K562 (cell line): ENCODE results near the gene CAMP. TPM values are rescaled to one million over a fixed set of nuclear protein-coding genes. Genes with fewer than 3 reads are reported as not detected.

Source experiments
- ATAC-seq: fragments of 200-7000 bp; cut with Tn5 transposase; 3 replicates; pipeline ENCODE4 v1.9.1; 2020; ENCODE audit warnings: moderate library complexity
- BruUV-seq: library from RNA; stranded (reverse); fragments of 400-500 nt; replicated peaks from 2 replicates; lab custom pipeline; 2021; lab: Mats Ljungman, UMichigan
- CTCF ChIA-PET: fragments of 300-600 bp; formaldehyde crosslinking; extraction: SDS; loops from one replicate; lab custom pipeline; 2021; ENCODE audit warnings: low intra/inter-chr PET ratio; lab: Yijun Ruan, JAX
- POLR2A ChIA-PET: fragments of 300-600, 350-650 bp; sonication (Branson Sonifier 250); formaldehyde crosslinking; extraction: SDS; loops from one replicate; lab custom pipeline; 2021; ENCODE audit warnings: antibody characterized with exemption, inconsistent platforms; lab: Yijun Ruan, JAX
- DNase-seq, 4 experiments: peaks; one replicate each; pipeline versions ENCODE4 v3.0.0 to v3.0.0-alpha.2; 2011 to 2018; ENCODE audit warnings: low spot score in 3 of 4, mixed read lengths in 3 of 4; ENCODE audit errors: extremely low read depth in 1 of 4
- FAIRE-seq: peaks from 2 replicates; lab custom pipeline; 2011; peaks lifted over from hg19 to GRCh38; lab: Jason Lieb, UNC
- H2AFZ ChIP-seq: 2 replicates; pipeline ENCODE4 v1.6.0; 2011; ENCODE audit warnings: low read depth, low read length, control low read depth, inconsistent platforms
- H3K27ac ChIP-seq: fragments of 200-600 bp; 3 replicates; pipeline ENCODE4 v1.8.0; 2011; ENCODE audit warnings: low read depth, mild to moderate bottlenecking, control low read depth, inconsistent platforms, low read length, moderate library complexity, mixed read lengths; ENCODE audit errors: extremely low read depth
- H3K27me3 ChIP-seq, 2 experiments: fragments of 300-600 bp in 1 of 2; 2 replicates in 1 of 2; 3 replicates in 1 of 2; pipeline versions ENCODE4 v1.6.0 to v1.8.0; 2011; ENCODE audit warnings: inconsistent platforms in 2 of 2, low read length in 2 of 2, mild to moderate bottlenecking in 1 of 2, mixed read lengths in 1 of 2, moderate library complexity in 1 of 2; ENCODE audit not compliant: control insufficient read depth in 2 of 2, insufficient read depth in 2 of 2
- H3K36me3 ChIP-seq: fragments of 300-600 bp; 3 replicates; pipeline ENCODE4 v1.8.0; 2011; ENCODE audit warnings: mild to moderate bottlenecking, low read length, inconsistent platforms; ENCODE audit not compliant: control insufficient read depth, insufficient read depth
- H3K4me1 ChIP-seq, 2 experiments: fragments of 200-600 bp in 1 of 2; replicated peaks in 1 of 2; 2 replicates in 1 of 2; 3 replicates in 1 of 2; pipeline versions ENCODE4 v1.5.1 to v1.8.0; 2011; ENCODE audit warnings: inconsistent platforms in 2 of 2, low read length in 2 of 2, mild to moderate bottlenecking in 1 of 2, mixed read lengths in 1 of 2, moderate library complexity in 1 of 2; ENCODE audit not compliant: control insufficient read depth in 2 of 2, insufficient read depth in 2 of 2
- H3K4me2 ChIP-seq: 2 replicates; pipeline ENCODE4 v1.6.1; 2011; ENCODE audit warnings: low read length, control low read depth, inconsistent platforms, mixed read lengths; ENCODE audit not compliant: insufficient read depth
- H3K4me3 ChIP-seq: fragments of 200-600 bp; sonication (generic), shearing (Covaris generic); 2 replicates; pipeline ENCODE4 v1.5.1; 2016; ENCODE audit warnings: control low read depth, inconsistent platforms
- H3K79me2 ChIP-seq: fragments of 200-600 bp; 3 replicates; pipeline ENCODE4 v1.8.0; 2011; ENCODE audit warnings: low read length, inconsistent platforms; ENCODE audit not compliant: control insufficient read depth, insufficient read depth
- H3K9ac ChIP-seq, 2 experiments: 2 replicates each; pipeline versions ENCODE4 v1.6.0 to v1.6.1; 2011; ENCODE audit warnings: low read depth in 2 of 2, low read length in 2 of 2, control low read depth in 1 of 2, inconsistent platforms in 1 of 2, mild to moderate bottlenecking in 1 of 2, mixed read lengths in 1 of 2; ENCODE audit not compliant: insufficient read depth in 1 of 2
- H3K9me1 ChIP-seq: one replicate; pipeline ENCODE4 v1.6.0; 2011; ENCODE audit warnings: inconsistent platforms, mild to moderate bottlenecking, low read length, moderate library complexity; ENCODE audit not compliant: control insufficient read depth, insufficient read depth
- H3K9me3 ChIP-seq: replicated peaks from 2 replicates; pipeline ENCODE4 v1.5.1; 2011; ENCODE audit warnings: low read depth, low read length, inconsistent platforms; ENCODE audit not compliant: control insufficient read depth, insufficient read depth
- H4K20me1 ChIP-seq: replicated peaks from 2 replicates; pipeline ENCODE4 v1.6.1; 2011; ENCODE audit warnings: low read length, inconsistent platforms, mixed read lengths; ENCODE audit not compliant: control insufficient read depth, insufficient read depth
- CBFB ChIP-seq: sonication (generic); formaldehyde crosslinking; IDR thresholded peaks from 2 replicates; pipeline ENCODE4 v1.4.0; 2020; ENCODE audit warnings: mild to moderate bottlenecking, missing genetic modification reagents
- HNRNPLL ChIP-seq: fragments of 200-400 bp; formaldehyde crosslinking; IDR thresholded peaks from 2 replicates; pipeline ENCODE4 v1.6.1; 2017; ENCODE audit warnings: low read length, low read depth, mild to moderate bottlenecking; ENCODE audit not compliant: poor library complexity, severe bottlenecking
- JUND ChIP-seq, 2 experiments: IDR thresholded peaks; 2 replicates in 1 of 2; 3 replicates in 1 of 2; pipeline ENCODE4 v1.6.1; 2011; ENCODE audit warnings: borderline replicate concordance in 2 of 2, low read depth in 2 of 2, low read length in 2 of 2, improper control_type of control experiment in 1 of 2, missing biosample characterization in 1 of 2, missing genetic modification characterization in 1 of 2, missing genetic modification reagents in 1 of 2
- MITF ChIP-seq: IDR thresholded peaks from 2 replicates; pipeline ENCODE4 v1.6.1; 2014; ENCODE audit warnings: antibody characterized with exemption
- SRF ChIP-seq, 2 experiments: fragments of 250-450, 450-650 bp in 1 of 2; sonication (Bioruptor Pico) in 1 of 2; sonication (generic) in 1 of 2; formaldehyde crosslinking; IDR thresholded peaks; 2 replicates each; pipeline versions ENCODE4 v1.5.0 to v1.5.1; 2020 to 2022; ENCODE audit warnings: mild to moderate bottlenecking in 1 of 2, missing genetic modification reagents in 1 of 2
- SRSF7 ChIP-seq: fragments of 200-400 bp; formaldehyde crosslinking; optimal IDR thresholded peaks from 2 replicates; pipeline ENCODE3; 2017; ENCODE audit warnings: mild to moderate bottlenecking, low read depth, low read length
- WGBS: fragments of 100-300 bp; shearing (Covaris generic); methylation state at CpG from one replicate; pipeline ENCODE4 v1.1.6; 2016; ENCODE audit warnings: low coverage, mixed read lengths; ENCODE audit not compliant: insufficient coverage; ENCODE audit errors: missing lambda C conversion rate; 5-methylcytosine and 5-hydroxymethylcytosine counted together
- in situ Hi-C: fragments of 300-500 bp; cut with MboI; formaldehyde crosslinking; loops from 4 replicates; pipeline ENCODE4 v1.15.0; 2018; ENCODE audit warnings: inconsistent platforms, mixed read lengths
- intact Hi-C: fragments of 100-400 bp; cut with micrococcal nuclease; formaldehyde crosslinking; loops from 2 replicates; pipeline ENCODE4 v1.14.2; 2022
- polyA plus RNA-seq, 8 experiments: library from polyadenylated mRNA; depleted of rRNA in 4 of 8; stranded (reverse) in 5 of 8; unstranded in 3 of 8; fragments of >200 nt; fragmentation: Nextera tagmentation in 2 of 8; fragmentation: Illumina TruSeq in 1 of 8; extraction: Ambion mirVana in 2 of 8; extraction: Trizol in 1 of 8; gene quantifications; 2 replicates each; pipeline versions ENCODE4 v1.2.1 to v1.2.3, GENCODE V29; 2011 to 2014; ENCODE audit warnings: inconsistent platforms in 1 of 8, missing spikeins in 1 of 8
- total RNA-seq, 7 experiments: library from RNA; depleted of rRNA in 6 of 7; stranded (reverse); fragments of >200 nt in 6 of 7; fragmentation: Illumina TruSeq in 2 of 7; extraction: Trizol in 2 of 7; gene quantifications; 2 replicates each; pipeline versions ENCODE4 v1.2.1 to v1.2.3, GENCODE V29; 2011 to 2021; ENCODE audit warnings: low replicate concordance in 1 of 7

The CAMP gene
- total and polyA plus RNA-seq, 9 of the 15 experiments (the other 6 are each of a cell fraction or from before 2014, with no cell fraction given): 0.22 TPM; not detected in 8

GRCh38 chr3:48238531-48239085 lies 15.3 kb downstream of the CAMP start:
- Histone ChIP-seq H3K4me3 (no peak overlapping the region), H3K27ac (no peak overlapping the region), H3K9ac (no peak overlapping the region), H2AFZ (no peak overlapping the region), H3K79me2 (peaks cover 26% of the 10 kb centered on the region), H3K9me1 (no peaks in the 10 kb centered on the region), H3K36me3 (peaks cover 3% of the 10 kb centered on the region; the same call in 1 of the 3 replicates), H3K27me3 (no peaks in the 10 kb centered on the region), H3K4me1 (peaks cover 25 to 26% of the 10 kb centered on the region in 2 experiments; a peak in 4 of 5 replicates), H4K20me1 (no peaks in the 10 kb centered on the region), H3K9me3 (no peaks in the 10 kb centered on the region), H3K4me2 (no peak overlapping the region)
- in situ Hi-C loops (loop anchor here (10.0 kb wide), 1 partner anchor 196 kb away; the partner anchor contains the start of gene PLXNB1), intact Hi-C loops (no loop called here)
- no peak for FAIRE-seq
- DNase-seq: no peak
- TF ChIP-seq JUND (IDR thresholded peaks at IDR 0.05; ENCODE audit: borderline replicate concordance, low read depth, low read length) (no peak), JUND (tag; IDR thresholded peaks at IDR 0.05; ENCODE audit: borderline replicate concordance, low read depth, low read length) (no peak), MITF (no peak), HNRNPLL (no peak), CBFB (no peak), SRF (CRISPR knock-in tag; IDR thresholded peaks at IDR 0.05) (no peak), SRSF7 (no peak)
- CTCF ChIA-PET: no interaction called here
- BruUV-seq: no TSS peak
- POLR2A ChIA-PET: no interaction called here
- ATAC-seq: no peak
- 86% methylated on average over 10 of the region's 15 CpGs for WGBS
